Fibroblast of villous mesenchyme (primary cell): ENCODE data around the gene ZCWPW2. TPM values are rescaled to one million over a fixed set of nuclear protein-coding genes. Genes with fewer than 3 reads are reported as not detected.

Experiments used
- DNase-seq: peaks from one replicate; pipeline ENCODE4 v3.0.0-alpha.2; 2010; ENCODE audit warnings: low read depth
- H3K4me3 ChIP-seq: 2 replicates; pipeline ENCODE4 v1.5.1; 2011; ENCODE audit warnings: low read depth, mild to moderate bottlenecking, low read length
- total RNA-seq: library from RNA; depleted of rRNA; stranded (reverse); fragments of >200 nt; gene quantifications from 2 replicates; pipeline ENCODE4 v1.2.3, GENCODE V29; 2012
- TF ChIP-seq, protein P1 (sequence below): IDR thresholded peaks from 2 replicates; pipeline ENCODE4 v1.5.1; 2012; ENCODE audit warnings: low read depth, mild to moderate bottlenecking, low read length; ENCODE audit not compliant: insufficient read depth

The ZCWPW2 gene
- total RNA-seq, 1 donor: 0.43 TPM

DNA sequence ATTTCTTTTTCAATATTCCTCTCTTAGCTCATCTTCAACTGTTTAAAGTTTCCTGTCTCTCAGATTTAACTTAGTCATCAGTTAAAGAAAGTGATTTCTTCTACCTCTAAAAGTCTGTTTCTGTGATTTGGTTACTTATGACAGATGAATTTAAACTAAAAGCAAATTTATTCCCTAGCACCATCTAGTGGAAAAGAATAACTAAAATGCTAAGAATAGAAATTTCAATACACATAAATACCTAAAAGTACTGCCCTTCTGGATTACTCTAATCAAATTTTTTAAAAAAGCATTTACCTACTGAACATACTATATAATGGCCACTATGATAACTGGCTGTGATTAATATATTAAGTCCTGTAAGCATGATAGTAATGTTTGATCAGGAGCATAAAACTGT, 14.0 kb upstream of the ZCWPW2 start:
- TF ChIP-seq, protein P1, sequence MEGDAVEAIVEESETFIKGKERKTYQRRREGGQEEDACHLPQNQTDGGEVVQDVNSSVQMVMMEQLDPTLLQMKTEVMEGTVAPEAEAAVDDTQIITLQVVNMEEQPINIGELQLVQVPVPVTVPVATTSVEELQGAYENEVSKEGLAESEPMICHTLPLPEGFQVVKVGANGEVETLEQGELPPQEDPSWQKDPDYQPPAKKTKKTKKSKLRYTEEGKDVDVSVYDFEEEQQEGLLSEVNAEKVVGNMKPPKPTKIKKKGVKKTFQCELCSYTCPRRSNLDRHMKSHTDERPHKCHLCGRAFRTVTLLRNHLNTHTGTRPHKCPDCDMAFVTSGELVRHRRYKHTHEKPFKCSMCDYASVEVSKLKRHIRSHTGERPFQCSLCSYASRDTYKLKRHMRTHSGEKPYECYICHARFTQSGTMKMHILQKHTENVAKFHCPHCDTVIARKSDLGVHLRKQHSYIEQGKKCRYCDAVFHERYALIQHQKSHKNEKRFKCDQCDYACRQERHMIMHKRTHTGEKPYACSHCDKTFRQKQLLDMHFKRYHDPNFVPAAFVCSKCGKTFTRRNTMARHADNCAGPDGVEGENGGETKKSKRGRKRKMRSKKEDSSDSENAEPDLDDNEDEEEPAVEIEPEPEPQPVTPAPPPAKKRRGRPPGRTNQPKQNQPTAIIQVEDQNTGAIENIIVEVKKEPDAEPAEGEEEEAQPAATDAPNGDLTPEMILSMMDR: peak; percentile 8
- DNase-seq: no peak
- no peak overlapping the region for H3K4me3 ChIP-seq

DNA sequence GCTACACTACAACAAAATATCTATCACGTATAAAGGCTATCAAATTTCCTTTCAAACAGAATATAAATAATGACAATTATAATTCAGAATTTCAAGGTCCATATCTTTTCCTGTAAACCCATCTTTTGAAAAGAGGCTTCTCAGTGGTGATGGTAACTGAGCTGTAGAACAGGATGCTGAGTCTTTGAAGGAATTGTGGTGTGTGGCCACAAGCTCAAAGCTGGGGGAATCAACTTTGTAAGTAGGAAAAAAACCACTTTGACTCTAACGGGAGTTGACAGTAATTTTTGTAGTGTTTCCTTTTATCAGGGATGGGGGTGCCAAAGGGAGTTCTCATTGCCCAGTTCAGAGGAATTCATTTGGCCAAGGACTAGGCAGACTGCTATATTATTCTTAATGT, 13.3 kb upstream of the ZCWPW2 start:
- TF ChIP-seq, protein P1: no peak
- no peak for DNase-seq
- no peak overlapping the region for H3K4me3 ChIP-seq

DNA sequence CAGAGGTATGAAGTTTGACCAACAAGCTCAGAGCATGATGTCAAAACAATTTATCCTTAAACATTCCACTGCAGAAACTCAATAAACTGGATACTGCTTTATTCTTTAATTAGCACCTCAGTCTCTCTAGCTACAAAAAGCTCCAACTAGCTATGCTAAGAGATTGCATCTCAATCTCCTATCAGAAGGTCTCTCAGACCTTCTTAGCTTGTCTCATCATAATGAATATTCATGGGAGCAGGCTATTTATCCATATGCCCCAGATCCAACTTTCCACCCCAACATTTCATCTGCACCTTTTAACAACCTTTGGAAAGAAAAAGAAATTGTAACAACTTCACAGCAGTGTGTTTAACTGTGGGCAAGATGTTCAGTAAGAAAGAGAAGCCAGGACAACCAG, 11.3 kb upstream of the ZCWPW2 start:
- DNase-seq: no peak
- H3K4me3 ChIP-seq: no peak overlapping the region
- TF ChIP-seq, protein P1: no peak

DNA sequence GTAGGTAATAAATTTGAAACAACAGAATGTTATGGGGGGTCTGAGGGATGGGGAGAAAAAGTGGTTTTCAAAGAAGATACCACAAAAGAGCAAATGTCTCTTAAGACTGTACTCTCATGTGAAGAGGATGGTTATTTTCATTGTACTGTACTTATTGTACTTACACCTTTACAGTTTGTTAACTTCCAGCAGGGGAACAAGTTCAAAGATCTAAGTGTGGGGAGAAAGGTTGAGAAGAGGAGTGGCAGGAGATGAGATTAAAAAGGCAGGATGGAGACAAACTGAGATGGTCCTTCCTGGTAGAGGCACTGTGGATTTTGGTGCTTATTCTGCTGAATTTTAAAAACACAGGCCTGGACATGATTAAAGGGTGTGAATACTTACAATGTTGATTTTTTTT, 5.4 kb upstream of the ZCWPW2 start:
- TF ChIP-seq, protein P1: no peak
- no peak for DNase-seq
- no peak overlapping the region for H3K4me3 ChIP-seq

DNA sequence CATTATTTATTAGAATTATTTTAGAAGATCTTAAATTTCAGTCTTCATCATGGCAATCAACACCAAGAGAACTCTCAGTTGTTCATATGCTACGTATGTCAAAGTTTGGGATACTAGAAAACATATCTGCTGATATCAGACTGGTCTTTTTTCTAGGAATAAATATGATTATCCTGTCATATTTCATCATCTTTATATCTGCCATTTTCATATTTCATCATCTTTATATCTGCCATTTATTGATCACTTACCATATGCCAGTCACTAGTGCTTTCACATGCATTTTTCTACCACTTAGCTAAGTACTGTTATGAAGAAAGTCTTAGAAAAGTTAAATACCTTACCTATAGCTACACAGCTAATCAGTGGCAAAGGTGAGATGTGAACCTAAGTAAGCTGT, 2.8 kb upstream of the ZCWPW2 start:
- TF ChIP-seq, protein P1: no peak
- peak overlapping the region; percentile 95 for H3K4me3 ChIP-seq
- no peak for DNase-seq

DNA sequence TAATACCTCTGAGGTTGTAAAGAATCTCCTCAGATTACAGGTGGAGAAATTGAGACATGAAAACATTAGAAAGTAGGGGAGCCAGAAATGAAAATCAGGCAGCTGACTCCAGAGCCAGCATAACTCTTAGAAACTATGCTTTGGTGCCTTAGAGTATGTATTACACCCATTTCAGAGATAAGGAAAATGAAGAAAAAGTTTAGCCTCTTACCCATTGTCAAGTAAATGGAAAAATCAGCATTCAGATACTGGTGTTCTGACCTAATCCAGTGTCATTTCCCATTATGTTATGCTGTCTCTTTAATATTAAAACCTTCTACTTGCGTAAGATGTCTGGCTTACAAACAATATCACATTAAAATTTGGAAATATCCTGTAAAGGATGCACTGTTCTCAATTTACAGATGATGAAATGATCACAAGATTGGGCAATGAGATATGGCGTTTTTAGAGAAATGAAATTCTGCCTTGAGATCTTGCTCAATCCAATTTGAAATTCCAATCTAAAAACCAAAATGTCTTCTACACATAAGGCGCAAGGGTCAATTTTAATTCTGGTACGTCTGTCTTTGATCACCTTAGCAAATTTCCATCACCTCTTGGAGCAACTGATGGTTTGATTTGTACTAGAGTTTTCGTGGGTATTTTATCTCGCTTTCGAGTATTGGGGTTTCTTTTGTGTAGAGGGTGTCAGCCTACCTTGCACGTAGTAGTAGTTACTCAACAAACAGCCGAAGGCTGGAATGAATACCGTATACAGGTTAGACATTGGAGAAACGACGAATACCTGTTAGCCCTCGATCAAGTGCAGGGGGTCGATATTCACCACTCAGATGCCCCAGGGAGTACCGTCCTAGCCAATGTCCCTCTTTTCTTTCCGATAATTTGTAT, 902 bp upstream of the ZCWPW2 start:
- H3K4me3 ChIP-seq: peak overlapping the region; percentile 95
- DNase-seq: peak; percentile 91
- TF ChIP-seq, protein P1: no peak
